Retina (tissue), 1 donor: ENCODE measurements around the gene BLCAP.
"Not testable (repeated sequence)": the region's sequence is repeated elsewhere in the genome, so short reads cannot be mapped to it uniquely, and the experiment has no call there.

Source experiments
- DNase-seq: peaks from one replicate; pipeline ENCODE4 v3.0.0-alpha.2; 2016

Gene BLCAP, protein sequence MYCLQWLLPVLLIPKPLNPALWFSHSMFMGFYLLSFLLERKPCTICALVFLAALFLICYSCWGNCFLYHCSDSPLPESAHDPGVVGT

DNA sequence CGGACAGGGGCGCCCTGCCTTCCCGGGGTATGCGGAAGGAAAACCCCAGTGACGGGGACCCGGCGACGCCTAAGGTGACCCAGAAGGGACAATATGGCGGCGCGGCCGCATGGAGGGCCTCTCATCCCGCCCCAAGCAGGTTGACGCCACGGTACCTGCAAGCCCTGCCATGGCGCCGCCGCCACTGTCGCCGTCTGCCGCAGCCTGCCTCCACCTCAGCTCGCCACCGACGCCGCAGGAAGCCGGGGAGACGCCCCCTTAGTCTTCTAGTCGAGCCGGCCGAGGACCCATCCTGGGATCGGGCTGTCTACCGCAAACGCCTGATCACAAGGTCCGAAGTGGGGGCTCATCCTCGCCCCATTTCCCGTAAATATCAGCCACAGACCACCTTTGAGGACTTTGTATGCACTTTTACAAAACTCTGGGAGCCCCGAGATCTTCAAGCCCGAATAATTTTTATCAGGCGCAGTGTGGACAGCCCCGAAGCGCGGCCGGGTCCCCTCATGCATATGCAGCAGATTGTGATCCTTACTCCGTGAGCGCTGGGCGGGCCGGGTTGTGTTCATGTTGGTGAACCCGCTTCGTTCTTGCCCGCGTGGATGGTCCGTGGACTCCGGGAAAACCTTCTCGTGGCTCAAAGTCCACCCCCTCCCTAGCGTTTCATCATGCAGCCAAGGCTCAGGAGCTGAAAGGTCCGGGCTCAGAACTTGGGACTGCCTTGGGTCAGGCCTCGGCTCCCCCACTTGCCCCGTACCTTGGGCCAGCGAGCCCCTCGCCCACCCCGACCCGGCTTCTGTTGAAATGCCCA, at the start of gene BLCAP:
Gene BLCAP (minus strand): TSS at position 239 of the 808 bp plus-strand sequence. CDS start 8,702 bp downstream, outside the sequence.
- peak; percentile 100 for DNase-seq

DNA sequence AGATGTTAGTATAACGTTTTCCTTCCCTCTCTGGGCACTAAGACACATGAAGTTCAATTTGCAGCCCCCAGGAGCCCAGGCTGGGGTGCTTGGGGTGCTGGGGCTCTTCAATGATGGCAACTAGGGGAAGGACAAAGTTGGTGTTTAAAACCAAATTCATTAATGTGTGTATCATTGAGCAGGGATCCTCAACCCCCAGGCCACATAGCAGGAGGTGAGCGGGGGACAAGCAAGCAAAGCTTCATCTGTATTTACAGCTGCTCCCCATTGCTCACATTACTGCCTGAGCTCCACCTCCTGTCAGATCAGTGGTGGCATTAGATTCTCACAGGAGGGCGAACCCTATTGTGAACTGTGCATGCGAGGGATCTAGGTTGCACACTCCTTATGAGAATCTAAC, 49.8 kb upstream of the BLCAP start:
- DNase-seq = not testable (repeated sequence)

DNA sequence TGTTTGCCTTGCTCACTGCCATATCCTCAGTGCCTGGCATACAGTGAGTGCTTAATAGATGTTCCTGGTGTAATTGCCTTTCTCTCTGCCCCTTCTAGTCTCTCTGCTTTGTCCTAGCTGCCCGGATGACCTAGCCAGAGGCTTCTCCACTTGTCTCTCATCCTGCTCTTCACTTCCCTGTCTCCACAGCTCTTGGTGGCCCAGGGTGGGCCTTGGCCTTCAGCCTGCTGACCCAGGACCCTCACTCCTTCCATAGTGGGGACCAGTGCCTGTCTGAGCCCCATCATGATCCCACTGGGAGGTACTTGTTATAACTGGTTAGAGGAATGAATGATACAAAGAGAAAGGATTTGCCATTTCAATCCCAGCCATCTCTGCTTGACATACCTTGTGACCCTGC, 49.2 kb upstream of the BLCAP start:
- DNase-seq = no peak

DNA sequence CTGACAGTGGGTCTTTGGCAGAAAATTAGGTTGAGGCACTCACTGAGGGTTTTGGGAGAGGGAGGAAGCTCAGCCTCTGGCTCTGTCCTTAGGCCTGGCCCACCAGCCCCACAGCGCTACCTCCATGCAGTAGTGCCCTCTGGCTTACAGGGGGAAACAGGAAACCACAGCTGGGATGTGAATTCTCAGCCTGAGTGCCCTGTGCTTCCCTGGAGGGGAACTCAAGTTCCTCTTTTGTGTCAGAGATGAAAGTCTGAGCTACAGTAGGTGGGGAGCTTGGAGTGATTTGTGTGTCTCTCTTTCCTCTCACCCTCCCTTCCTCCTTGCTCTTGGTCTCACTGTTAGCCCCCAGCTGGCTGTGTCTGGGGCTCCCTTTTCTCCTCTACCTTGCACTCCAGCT, 48.2 kb upstream of the BLCAP start:
- DNase-seq = no peak

DNA sequence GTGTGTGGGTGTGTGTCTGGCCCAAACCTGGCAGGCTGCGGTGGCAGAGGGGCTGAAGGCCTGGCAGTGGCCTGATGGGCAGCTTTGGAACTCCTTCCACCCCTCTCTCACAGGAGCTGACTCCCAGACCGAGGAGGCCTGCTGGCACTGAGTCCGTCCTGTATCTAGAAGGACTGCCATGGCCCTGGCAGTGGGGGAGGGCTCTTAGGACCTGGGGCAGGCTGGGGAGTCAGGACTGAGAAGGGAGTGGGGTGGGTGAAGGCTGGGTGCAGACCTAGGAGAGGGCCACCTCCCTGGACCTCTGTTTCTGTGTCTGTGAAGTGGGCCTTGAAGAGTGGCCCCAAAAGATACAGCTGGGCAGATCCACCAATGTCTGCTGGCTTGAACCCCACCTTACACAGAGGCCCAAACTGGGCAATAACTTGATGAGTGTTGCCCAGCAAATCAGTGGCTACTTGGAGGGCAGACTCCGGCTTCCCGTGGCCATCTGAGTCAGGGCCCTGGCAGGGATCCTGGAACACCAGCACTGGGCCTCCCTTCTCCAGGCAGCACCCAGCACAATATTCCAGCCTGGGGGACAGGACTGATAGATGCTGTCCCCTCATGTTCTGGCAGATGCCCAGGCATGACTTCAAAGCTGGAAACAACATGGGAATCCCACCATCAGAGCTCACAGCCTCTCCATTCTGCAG, 46.7 kb upstream of the BLCAP start:
- DNase-seq = no peak

GRCh38 chr20:37573626-37574198, 46.0 kb upstream of the BLCAP start:
- no peak for DNase-seq

DNA sequence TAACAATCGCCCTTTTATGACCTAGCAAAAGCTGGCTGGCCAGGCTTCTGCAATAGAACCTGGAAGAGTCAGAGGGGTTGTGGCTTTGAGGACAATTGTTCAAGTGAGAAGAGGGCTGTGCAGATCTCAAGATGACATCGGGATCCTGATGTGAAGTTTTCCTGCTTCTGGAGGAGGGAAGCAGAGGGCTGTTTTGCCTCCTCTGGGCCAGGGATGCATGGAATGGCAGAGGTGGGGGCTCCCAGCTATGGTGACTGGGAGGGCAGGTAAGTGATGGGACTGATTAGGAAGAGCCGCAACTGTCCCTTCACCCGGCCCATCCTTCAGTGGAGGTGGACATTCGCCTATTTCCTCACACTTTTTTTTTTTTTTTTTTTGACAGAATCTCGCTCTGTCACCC, 43.4 kb upstream of the BLCAP start:
- no peak for DNase-seq

DNA sequence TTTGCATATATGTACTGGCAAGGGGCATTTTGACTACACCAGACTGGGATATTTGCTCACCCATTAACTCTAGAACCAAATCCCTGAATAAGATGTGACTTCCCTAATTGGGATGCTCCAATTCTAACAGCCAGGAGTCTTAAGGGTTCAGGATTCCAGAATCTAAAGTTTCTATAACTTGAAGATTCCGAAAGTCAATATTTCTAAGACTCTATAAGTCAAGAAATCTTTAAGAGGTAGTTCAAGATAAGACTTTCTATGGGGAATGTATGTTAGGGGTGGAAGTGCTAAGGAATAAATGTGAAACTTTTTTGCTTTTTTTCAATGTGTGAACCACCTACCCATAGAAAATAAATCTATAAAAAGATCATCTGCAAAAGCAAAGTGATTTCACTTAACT, 42.7 kb upstream of the BLCAP start:
- no peak for DNase-seq

GRCh38 chr20:37567671-37568588, 40.3 kb upstream of the BLCAP start:
- peak; percentile 64 for DNase-seq

DNA sequence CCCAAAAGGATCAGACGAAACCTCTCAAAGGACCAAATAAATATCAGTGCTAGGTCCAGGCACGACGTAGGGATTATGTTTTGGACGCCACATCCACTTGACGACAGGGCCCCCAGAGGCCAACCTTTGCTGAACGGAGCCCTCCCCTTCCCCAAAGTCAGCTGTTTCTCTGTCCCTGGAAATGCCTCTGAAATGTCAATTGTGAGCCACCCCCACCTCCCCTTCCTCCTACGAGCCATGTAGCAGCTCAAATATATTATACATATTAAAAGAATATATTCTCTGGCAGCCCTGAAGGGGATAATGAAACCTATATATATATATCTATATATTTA, 39.6 kb upstream of the BLCAP start:
- DNase-seq = peak; percentile 30

DNA sequence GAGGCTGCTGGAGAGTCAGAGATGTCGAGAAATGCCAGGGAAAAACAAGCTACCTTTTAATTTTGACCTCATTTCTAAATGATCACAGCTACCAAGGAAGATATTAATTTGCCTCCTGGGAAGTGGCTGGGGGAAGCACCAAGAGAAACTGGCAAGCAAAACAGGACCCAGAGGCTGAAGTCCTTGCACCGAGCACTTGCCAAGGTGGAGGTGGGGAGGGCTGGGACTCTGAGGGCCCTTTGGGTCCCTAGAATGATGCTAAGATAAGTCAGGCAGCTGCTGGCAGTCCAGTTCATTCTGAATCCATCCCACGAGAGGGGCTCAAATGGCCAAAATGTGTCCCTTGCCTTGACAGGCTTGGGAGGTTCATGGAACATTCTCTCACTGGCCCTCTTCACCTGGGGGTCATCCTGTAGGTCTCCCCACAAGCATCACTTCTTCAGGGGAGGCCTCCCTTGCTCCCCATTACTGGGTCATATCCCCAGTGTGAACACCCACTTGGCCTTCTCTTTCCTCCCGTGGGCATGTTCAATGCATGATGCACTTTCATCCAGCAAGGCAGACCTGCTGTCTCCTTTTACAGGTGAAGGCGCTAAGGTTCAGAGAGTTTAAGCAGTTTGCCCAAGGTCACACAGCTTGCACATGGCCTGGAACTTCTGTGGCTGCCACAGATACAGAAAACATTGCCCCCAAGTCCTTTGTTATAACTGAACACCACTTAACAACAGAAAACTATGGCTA, 39.1 kb upstream of the BLCAP start:
- DNase-seq = peak; percentile 16

GRCh38 chr20:37565134-37565811, 37.6 kb upstream of the BLCAP start:
- DNase-seq = peak; percentile 74

GRCh38 chr20:37564388-37565133, 36.9 kb upstream of the BLCAP start:
- peak; percentile 95 for DNase-seq

DNA sequence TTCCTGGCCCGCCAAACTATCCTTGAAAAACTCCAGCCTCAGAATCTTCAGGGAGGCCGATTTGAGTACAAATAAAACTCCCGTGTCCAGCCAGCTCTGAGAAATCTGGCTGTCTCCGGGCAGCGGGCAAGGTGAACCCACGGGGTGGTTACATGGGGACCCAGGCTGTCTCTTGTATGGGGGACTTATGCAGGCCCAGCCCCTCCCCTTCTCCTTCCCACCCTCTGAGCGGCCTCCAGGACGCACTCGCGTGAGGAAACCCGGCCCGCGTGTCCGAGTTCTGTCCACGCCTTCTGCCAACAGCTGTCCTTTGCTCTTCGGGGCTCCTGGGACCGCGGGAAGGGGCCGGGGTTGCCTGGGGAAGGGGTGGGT, 36.3 kb upstream of the BLCAP start:
- no peak for DNase-seq

DNA sequence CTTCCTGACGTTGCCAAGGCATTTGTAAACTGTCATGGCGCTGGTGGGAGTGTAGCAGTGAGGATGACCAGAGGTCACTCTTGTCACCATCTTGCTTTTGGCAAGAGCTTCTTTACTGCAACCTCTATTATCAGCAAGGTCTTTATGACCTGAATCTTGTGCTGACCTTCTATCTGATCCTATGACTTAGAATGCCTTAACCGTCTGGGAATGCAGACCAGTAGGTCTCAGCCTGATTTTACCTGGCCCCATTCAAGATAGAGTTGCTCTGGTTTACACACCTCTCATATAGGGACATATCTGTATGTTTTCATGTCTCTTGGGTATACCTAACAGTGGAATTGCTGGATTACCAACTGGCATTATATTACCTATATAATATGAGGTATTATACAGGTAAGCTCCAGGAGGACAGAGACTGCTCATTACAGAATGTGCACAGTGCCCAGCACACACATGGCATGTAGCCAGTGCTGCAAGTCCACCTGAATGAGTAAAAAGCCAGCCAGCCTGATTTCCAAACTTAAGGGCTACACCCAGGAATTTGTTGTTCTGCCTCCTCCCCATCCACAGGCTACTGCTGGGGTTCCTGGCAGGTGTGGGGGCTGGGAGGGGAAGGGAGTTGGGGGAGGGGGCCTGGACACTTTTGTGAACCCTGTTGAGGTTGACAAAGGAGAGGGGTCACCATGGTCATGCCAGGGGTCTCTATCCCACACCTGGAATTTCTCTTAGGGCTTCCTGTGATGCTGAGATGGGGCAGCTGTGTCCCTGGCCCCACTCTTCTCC, 35.2 kb upstream of the BLCAP start:
- no peak for DNase-seq

- DNase-seq = no peak
Measured at GRCh38 chr20:37560629-37561028, 33.0 kb upstream of the BLCAP start.

DNA sequence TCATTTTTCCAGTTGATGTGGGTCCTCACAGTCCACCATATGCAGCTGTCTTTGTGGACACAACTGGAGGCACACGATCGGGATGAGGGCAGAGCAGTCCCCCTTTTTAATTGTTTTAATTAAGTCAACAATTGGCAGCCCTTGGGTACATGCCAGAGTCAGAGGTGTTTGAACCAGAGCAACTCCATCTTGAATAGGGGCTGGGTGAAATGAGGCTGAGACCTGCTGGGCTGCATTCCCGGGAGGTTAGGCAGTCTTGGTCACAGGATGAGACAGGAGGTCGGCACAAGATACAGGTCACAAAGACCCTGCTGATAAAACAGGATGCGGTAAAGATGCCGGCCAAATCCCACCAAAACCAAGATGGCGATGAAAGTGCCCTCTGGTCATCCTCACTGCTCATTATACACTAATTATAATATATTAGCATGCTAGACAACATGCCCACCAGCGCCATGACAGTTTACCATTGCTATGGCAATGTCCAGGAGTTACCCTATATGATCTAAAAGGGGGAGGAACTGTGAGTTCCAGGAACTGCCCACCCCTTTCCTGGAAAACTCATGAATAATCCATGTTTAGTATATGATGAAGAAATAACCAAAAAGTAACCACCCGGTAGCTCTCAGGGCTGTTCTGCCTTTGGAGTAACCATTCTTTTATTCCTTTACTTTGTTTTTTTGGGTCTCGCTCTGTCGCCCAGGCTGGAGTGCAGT, 31.8 kb upstream of the BLCAP start:
- no peak for DNase-seq

GRCh38 chr20:37558779-37559178, 31.1 kb upstream of the BLCAP start:
- no peak for DNase-seq

DNA sequence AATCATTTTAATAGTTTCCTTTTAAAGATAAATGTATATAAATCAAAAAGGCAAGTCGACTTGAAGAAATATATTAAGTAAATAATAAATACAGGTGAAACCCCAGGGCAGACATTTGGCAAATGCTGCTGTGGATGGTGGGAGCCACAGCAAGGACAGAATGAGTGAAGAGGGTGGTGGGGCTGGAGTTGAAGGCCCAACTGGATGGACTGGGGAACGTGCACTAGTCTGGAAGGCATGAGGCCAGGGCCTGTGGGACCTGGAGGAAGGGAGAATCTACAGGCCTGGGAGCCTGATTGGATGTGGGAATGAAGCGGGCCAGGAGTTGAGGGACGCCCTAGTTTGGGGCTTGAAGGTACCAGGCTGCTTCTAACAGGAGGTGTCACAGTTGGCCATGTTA, 30.6 kb upstream of the BLCAP start:
- DNase-seq = no peak
